Measurements from ENCODE around the gene EZH2. TPM values are rescaled to one million over a fixed set of nuclear protein-coding genes. Genes with fewer than 3 reads are reported as not detected.

EZH2 gene
- total RNA-seq: 97.5 and 101 TPM in 2 replicates

GRCh38 chr7:148884049-148884298 lies at the start of gene EZH2:
Gene EZH2 (minus strand): TSS chr7:148884291. CDS start chr7:148847298, 36,993 bp downstream.
- H3K4me3 Mint-ChIP-seq: peak within 1 kb of the TSS; percentile 93
- no peaks in the 10 kb centered on the region for H3K9me3 Mint-ChIP-seq
- peaks cover 12% of the 10 kb centered on the region for H3K36me3 Mint-ChIP-seq (ENCODE audit: low read depth)
- peak within 1 kb of the TSS; percentile 98 for H3K27ac Mint-ChIP-seq
- no peak for DNase-seq (ENCODE audit: low spot score)
- H3K27me3 Mint-ChIP-seq (ENCODE audit: insufficient read depth): no peaks in the 10 kb centered on the region
- H3K4me1 Mint-ChIP-seq (ENCODE audit: low read depth): peaks cover 43% of the 10 kb centered on the region
- intact Hi-C loops (cut with micrococcal nuclease): loop anchor here (1.0 to 10.0 kb wide), 9 partner anchors 29 to 377 kb away; partner anchors contain the start of genes PDIA4, ZNF398 and ZNF425

GRCh38 chr7:148931470-148931869 lies 47.4 kb upstream of the EZH2 start:
- H3K4me1 Mint-ChIP-seq (ENCODE audit: low read depth): peaks cover 17% of the 10 kb centered on the region
- peaks cover 14% of the 10 kb centered on the region for H3K36me3 Mint-ChIP-seq (ENCODE audit: low read depth)
- H3K9me3 Mint-ChIP-seq: no peaks in the 10 kb centered on the region
- H3K27ac Mint-ChIP-seq: peak overlapping the region; percentile 20
- intact Hi-C loops (cut with micrococcal nuclease): no loop called here
- H3K4me3 Mint-ChIP-seq: no peak overlapping the region
- H3K27me3 Mint-ChIP-seq (ENCODE audit: insufficient read depth): peaks cover 4% of the 10 kb centered on the region
- no peak for DNase-seq (ENCODE audit: low spot score)

- H3K27ac Mint-ChIP-seq: no peak overlapping the region
These were observed 46.2 kb upstream of the EZH2 start for GRCh38 chr7:148930335-148930734.

GRCh38 chr7:148929176-148929575 lies 45.1 kb upstream of the EZH2 start:
- no peaks in the 10 kb centered on the region for H3K9me3 Mint-ChIP-seq
- no peak for DNase-seq (ENCODE audit: low spot score)
- H3K4me1 Mint-ChIP-seq (ENCODE audit: low read depth): peaks cover 15% of the 10 kb centered on the region
- H3K4me3 Mint-ChIP-seq: no peak overlapping the region
- no peak overlapping the region for H3K27ac Mint-ChIP-seq
- peaks cover 12% of the 10 kb centered on the region for H3K36me3 Mint-ChIP-seq (ENCODE audit: low read depth)
- intact Hi-C loops (cut with micrococcal nuclease): no loop called here
- H3K27me3 Mint-ChIP-seq (ENCODE audit: insufficient read depth): peaks cover 4% of the 10 kb centered on the region

More at GRCh38 chr7:148930335-148930734, 46.2 kb upstream of the EZH2 start:
- no peak for DNase-seq (ENCODE audit: low spot score)
- intact Hi-C loops (cut with micrococcal nuclease): no loop called here
- H3K9me3 Mint-ChIP-seq: no peaks in the 10 kb centered on the region
- H3K36me3 Mint-ChIP-seq (ENCODE audit: low read depth): peaks cover 14% of the 10 kb centered on the region
- H3K4me1 Mint-ChIP-seq (ENCODE audit: low read depth): peaks cover 18% of the 10 kb centered on the region
- peaks cover 4% of the 10 kb centered on the region for H3K27me3 Mint-ChIP-seq (ENCODE audit: insufficient read depth)
- no peak overlapping the region for H3K4me3 Mint-ChIP-seq

GRCh38 chr7:148927123-148928045 lies 43.3 kb upstream of the EZH2 start:
- Mint-ChIP-seq H3K9me3 (no peaks in the 10 kb centered on the region), H3K27ac (peak overlapping the region; percentile 77), H3K36me3 (ENCODE audit: low read depth) (peaks cover 10% of the 10 kb centered on the region), H3K27me3 (ENCODE audit: insufficient read depth) (peaks cover 6% of the 10 kb centered on the region), H3K4me1 (ENCODE audit: low read depth) (peaks cover 19% of the 10 kb centered on the region), H3K4me3 (no peak overlapping the region)
- intact Hi-C loops (cut with micrococcal nuclease): no loop called here
- no peak for DNase-seq (ENCODE audit: low spot score)

GRCh38 chr7:148925836-148926235 lies 41.7 kb upstream of the EZH2 start:
- Mint-ChIP-seq H3K27me3 (ENCODE audit: insufficient read depth) (peaks cover 2% of the 10 kb centered on the region), H3K4me1 (ENCODE audit: low read depth) (peaks cover 28% of the 10 kb centered on the region), H3K9me3 (no peaks in the 10 kb centered on the region), H3K27ac (peak overlapping the region; percentile 27), H3K4me3 (no peak overlapping the region), H3K36me3 (ENCODE audit: low read depth) (peaks cover 5% of the 10 kb centered on the region)
- no peak for DNase-seq (ENCODE audit: low spot score)
- intact Hi-C loops (cut with micrococcal nuclease): loop anchor here (1.0 kb wide), 3 partner anchors 13 to 42 kb away; partner anchors contain the start of gene EZH2

GRCh38 chr7:148924011-148924410 lies 39.9 kb upstream of the EZH2 start:
- Mint-ChIP-seq H3K27me3 (ENCODE audit: insufficient read depth) (peaks cover 2% of the 10 kb centered on the region), H3K27ac (no peak overlapping the region), H3K4me3 (no peak overlapping the region), H3K9me3 (no peaks in the 10 kb centered on the region), H3K4me1 (ENCODE audit: low read depth) (peaks cover 34% of the 10 kb centered on the region), H3K36me3 (ENCODE audit: low read depth) (peaks cover 5% of the 10 kb centered on the region)
- no peak for DNase-seq (ENCODE audit: low spot score)
- intact Hi-C loops (cut with micrococcal nuclease): no loop called here

- Mint-ChIP-seq H3K36me3 (ENCODE audit: low read depth) (peaks cover 5% of the 10 kb centered on the region), H3K4me1 (ENCODE audit: low read depth) (peaks cover 30% of the 10 kb centered on the region), H3K27me3 (ENCODE audit: insufficient read depth) (peaks cover 2% of the 10 kb centered on the region), H3K9me3 (no peaks in the 10 kb centered on the region), H3K27ac (no peak overlapping the region), H3K4me3 (no peak overlapping the region)
- no peak for DNase-seq (ENCODE audit: low spot score)
- intact Hi-C loops (cut with micrococcal nuclease): loop anchor here (1.0 kb wide), 1 partner anchor 9 kb away; no protein-coding TSS in a partner anchor
These were observed 37.7 kb upstream of the EZH2 start for GRCh38 chr7:148921806-148922205.

- Mint-ChIP-seq H3K4me1 (ENCODE audit: low read depth) (peaks cover 28% of the 10 kb centered on the region), H3K9me3 (no peaks in the 10 kb centered on the region), H3K27ac (no peak overlapping the region), H3K4me3 (no peak overlapping the region), H3K27me3 (ENCODE audit: insufficient read depth) (peaks cover 2% of the 10 kb centered on the region), H3K36me3 (ENCODE audit: low read depth) (peaks cover 3% of the 10 kb centered on the region)
- DNase-seq (ENCODE audit: low spot score): no peak
- intact Hi-C loops (cut with micrococcal nuclease): loop anchor here (1.0 kb wide), 1 partner anchor 8 kb away; no protein-coding TSS in a partner anchor
These were observed 37.1 kb upstream of the EZH2 start for GRCh38 chr7:148921189-148921588.

GRCh38 chr7:148919859-148920258 lies 35.8 kb upstream of the EZH2 start:
- peaks cover 2% of the 10 kb centered on the region for H3K27me3 Mint-ChIP-seq (ENCODE audit: insufficient read depth)
- H3K4me1 Mint-ChIP-seq (ENCODE audit: low read depth): peaks cover 37% of the 10 kb centered on the region
- DNase-seq (ENCODE audit: low spot score): no peak
- no peak overlapping the region for H3K4me3 Mint-ChIP-seq
- H3K27ac Mint-ChIP-seq: no peak overlapping the region
- no peaks in the 10 kb centered on the region for H3K9me3 Mint-ChIP-seq
- intact Hi-C loops (cut with micrococcal nuclease): no loop called here
- peaks cover 3% of the 10 kb centered on the region for H3K36me3 Mint-ChIP-seq (ENCODE audit: low read depth)

- no peak for DNase-seq (ENCODE audit: low spot score)
- H3K36me3 Mint-ChIP-seq (ENCODE audit: low read depth): peaks cover 5% of the 10 kb centered on the region
- H3K9me3 Mint-ChIP-seq: no peaks in the 10 kb centered on the region
- no peak overlapping the region for H3K27ac Mint-ChIP-seq
- peaks cover 48% of the 10 kb centered on the region for H3K4me1 Mint-ChIP-seq (ENCODE audit: low read depth)
- intact Hi-C loops (cut with micrococcal nuclease): no loop called here
- no peak overlapping the region for H3K4me3 Mint-ChIP-seq
- H3K27me3 Mint-ChIP-seq (ENCODE audit: insufficient read depth): no peaks in the 10 kb centered on the region
These were observed 34.0 kb upstream of the EZH2 start for GRCh38 chr7:148918058-148918596.

GRCh38 chr7:148916186-148916585 lies 32.1 kb upstream of the EZH2 start:
- DNase-seq (ENCODE audit: low spot score): no peak
- H3K27me3 Mint-ChIP-seq (ENCODE audit: insufficient read depth): peaks cover 2% of the 10 kb centered on the region
- peaks cover 5% of the 10 kb centered on the region for H3K36me3 Mint-ChIP-seq (ENCODE audit: low read depth)
- H3K4me1 Mint-ChIP-seq (ENCODE audit: low read depth): peaks cover 61% of the 10 kb centered on the region
- H3K9me3 Mint-ChIP-seq: no peaks in the 10 kb centered on the region
- no peak overlapping the region for H3K27ac Mint-ChIP-seq
- no peak overlapping the region for H3K4me3 Mint-ChIP-seq
- intact Hi-C loops (cut with micrococcal nuclease): no loop called here

- Mint-ChIP-seq H3K27ac (peak overlapping the region; percentile 94), H3K27me3 (ENCODE audit: insufficient read depth) (peaks cover 2% of the 10 kb centered on the region), H3K9me3 (no peaks in the 10 kb centered on the region), H3K4me3 (peak overlapping the region; percentile 45), H3K36me3 (ENCODE audit: low read depth) (peaks cover 4% of the 10 kb centered on the region), H3K4me1 (ENCODE audit: low read depth) (peaks cover 63% of the 10 kb centered on the region)
- no peak for DNase-seq (ENCODE audit: low spot score)
- intact Hi-C loops (cut with micrococcal nuclease): no loop called here
These were observed 31.1 kb upstream of the EZH2 start for GRCh38 chr7:148915211-148915610.

Measured in activated T-helper 1 cell treated with anti-CD3 and anti-CD28 coated beads, Interleukin-12 subunit alpha, Interleukin-12 subunit beta, Interleukin-2, Interleukin-4 antibody, amounts not matched to agents 30 ng/mL and 10 ng/mL and 1 ng/mL, durations not matched to agents 14 hours and 24 hours and 36 hours (primary cell).